ENCODE measurements around the gene SLC5A12.

DNA sequence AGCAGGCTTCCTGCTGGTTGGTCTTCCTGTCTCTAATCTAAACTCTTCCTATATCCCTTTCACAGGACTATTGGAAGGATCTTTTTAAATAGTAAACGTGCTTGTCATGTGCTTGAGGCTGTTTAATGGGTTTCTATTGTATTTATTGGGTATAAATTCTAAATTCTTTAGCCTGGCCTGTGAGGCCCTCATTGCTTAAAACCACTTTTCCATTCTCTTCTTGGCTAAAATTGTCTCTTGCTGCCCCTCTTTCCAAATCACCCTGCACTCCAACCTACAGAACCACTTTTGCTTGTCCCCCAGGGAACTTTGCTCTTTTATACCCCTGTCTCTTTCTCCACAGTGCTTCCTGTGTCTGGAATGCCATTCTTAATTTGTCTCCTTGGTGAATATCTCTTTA is 103.4 kb downstream of the SLC5A12 start:
- TF ChIP-seq, protein P1, sequence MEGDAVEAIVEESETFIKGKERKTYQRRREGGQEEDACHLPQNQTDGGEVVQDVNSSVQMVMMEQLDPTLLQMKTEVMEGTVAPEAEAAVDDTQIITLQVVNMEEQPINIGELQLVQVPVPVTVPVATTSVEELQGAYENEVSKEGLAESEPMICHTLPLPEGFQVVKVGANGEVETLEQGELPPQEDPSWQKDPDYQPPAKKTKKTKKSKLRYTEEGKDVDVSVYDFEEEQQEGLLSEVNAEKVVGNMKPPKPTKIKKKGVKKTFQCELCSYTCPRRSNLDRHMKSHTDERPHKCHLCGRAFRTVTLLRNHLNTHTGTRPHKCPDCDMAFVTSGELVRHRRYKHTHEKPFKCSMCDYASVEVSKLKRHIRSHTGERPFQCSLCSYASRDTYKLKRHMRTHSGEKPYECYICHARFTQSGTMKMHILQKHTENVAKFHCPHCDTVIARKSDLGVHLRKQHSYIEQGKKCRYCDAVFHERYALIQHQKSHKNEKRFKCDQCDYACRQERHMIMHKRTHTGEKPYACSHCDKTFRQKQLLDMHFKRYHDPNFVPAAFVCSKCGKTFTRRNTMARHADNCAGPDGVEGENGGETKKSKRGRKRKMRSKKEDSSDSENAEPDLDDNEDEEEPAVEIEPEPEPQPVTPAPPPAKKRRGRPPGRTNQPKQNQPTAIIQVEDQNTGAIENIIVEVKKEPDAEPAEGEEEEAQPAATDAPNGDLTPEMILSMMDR (IDR thresholded peaks at IDR 0.05) = no peak
- TF ChIP-seq ZFX (IDR thresholded peaks at IDR 0.05; ENCODE audit: borderline replicate concordance) = no peak

Measured in 22Rv1 (cell line).